ENCODE measurements around the gene CHRNA9. TPM values are rescaled to one million over a fixed set of nuclear protein-coding genes. Genes with fewer than 3 reads are reported as not detected.
"Not testable (repeated sequence)": the region's sequence is repeated elsewhere in the genome, so short reads cannot be mapped to it uniquely, and the experiment has no call there.

The CHRNA9 gene
- total RNA-seq, 6 experiments from 2014 or later = not detected

- DNase-seq = peak in 1 of 3 donors; percentile 50
- no peaks in the 10 kb centered on the region for H3K27me3 ChIP-seq
- TF ChIP-seq POLR2A (IDR thresholded peaks at IDR 0.05) = no peak
- no peak for TF ChIP-seq CTCF (IDR thresholded peaks at IDR 0.05)
- intact Hi-C loops (cut with DNase I) = no loop called here
- no peaks in the 10 kb centered on the region for H3K36me3 ChIP-seq
- peaks cover 0 to 6% (median 2%) of the 10 kb centered on the region in 4 donors for H3K4me1 ChIP-seq
- no peak overlapping the region for H3K27ac ChIP-seq
- peak in 1 of 4 donors; percentile 28 for ATAC-seq
- H3K4me3 ChIP-seq = no peak overlapping the region
- WGBS (ENCODE audit: insufficient coverage, low coverage, low lambda C conversion rate, missing lambda C conversion rate) = no CpG with 5 or more reads among the region's 3 CpGs
- H3K9me3 ChIP-seq = no peaks in the 10 kb centered on the region
Measured at GRCh38 chr4:40379248-40379647, 44.1 kb downstream of the CHRNA9 start.

GRCh38 chr4:40380647-40381046 lies 45.5 kb downstream of the CHRNA9 start:
- TF ChIP-seq CTCF (IDR thresholded peaks at IDR 0.05) (no peak), POLR2A (IDR thresholded peaks at IDR 0.05) (no peak)
- H3K4me1 ChIP-seq = peaks cover 0 to 4% (median 0%) of the 10 kb centered on the region in 4 donors
- no peaks in the 10 kb centered on the region for H3K27me3 ChIP-seq
- 40% methylated on average over 2 of the region's 5 CpGs for WGBS (ENCODE audit: insufficient coverage, low coverage, low lambda C conversion rate, missing lambda C conversion rate)
- H3K27ac ChIP-seq = no peak overlapping the region
- no peak for DNase-seq
- no peak overlapping the region for H3K4me3 ChIP-seq
- ATAC-seq = no peak
- no peaks in the 10 kb centered on the region for H3K36me3 ChIP-seq
- intact Hi-C loops (cut with DNase I) = no loop called here
- no peaks in the 10 kb centered on the region for H3K9me3 ChIP-seq

GRCh38 chr4:40388239-40388638 lies 53.1 kb downstream of the CHRNA9 start:
- DNase-seq (no peak), ATAC-seq (no peak)
- Histone ChIP-seq H3K27me3 (no peaks in the 10 kb centered on the region), H3K27ac (no peak overlapping the region), H3K4me1 (no peaks in the 10 kb centered on the region), H3K36me3 (no peaks in the 10 kb centered on the region), H3K4me3 (no peak overlapping the region), H3K9me3 (no peaks in the 10 kb centered on the region)
- WGBS (ENCODE audit: insufficient coverage, low coverage, low lambda C conversion rate, missing lambda C conversion rate) = 74% methylated on average over 6 of the region's 6 CpGs
- intact Hi-C loops (cut with DNase I) = no loop called here
- TF ChIP-seq CTCF (IDR thresholded peaks at IDR 0.05) (no peak), POLR2A (IDR thresholded peaks at IDR 0.05) (no peak)

- intact Hi-C loops (cut with DNase I) = no loop called here
- H3K36me3 ChIP-seq = no peaks in the 10 kb centered on the region
- TF ChIP-seq POLR2A (IDR thresholded peaks at IDR 0.05) (no peak), CTCF (IDR thresholded peaks at IDR 0.05) (no peak)
- no peaks in the 10 kb centered on the region for H3K9me3 ChIP-seq
- H3K4me3 ChIP-seq = no peak overlapping the region
- DNase-seq (no peak), ATAC-seq (no peak)
- H3K27me3 ChIP-seq = no peaks in the 10 kb centered on the region
- 90% methylated on average over 4 of the region's 4 CpGs for WGBS (ENCODE audit: insufficient coverage, low coverage, low lambda C conversion rate, missing lambda C conversion rate)
- H3K27ac ChIP-seq = no peak overlapping the region
- H3K4me1 ChIP-seq = no peaks in the 10 kb centered on the region
Measured at GRCh38 chr4:40389986-40390385, 54.9 kb downstream of the CHRNA9 start.

- peaks cover 0 to 18% (median 0%) of the 10 kb centered on the region in 4 donors for H3K4me1 ChIP-seq
- ATAC-seq; H3K27me3 ChIP-seq; H3K36me3 ChIP-seq; H3K27ac ChIP-seq; DNase-seq; H3K4me3 ChIP-seq; intact Hi-C loops (cut with DNase I); H3K9me3 ChIP-seq: not testable (repeated sequence)
- WGBS (ENCODE audit: insufficient coverage, low coverage, low lambda C conversion rate, missing lambda C conversion rate) = 86% methylated on average over 7 of the region's 9 CpGs
Measured at GRCh38 chr4:40392241-40392640, 57.1 kb downstream of the CHRNA9 start.

Data from right lobe of liver (tissue), 6 donors.